Metanephros (tissue), 1 donor: Measurements from ENCODE around the gene NSUN2. TPM values are rescaled to one million over a fixed set of nuclear protein-coding genes. Genes with fewer than 3 reads are reported as not detected.

Experiments used
- total RNA-seq: library from RNA; depleted of rRNA; stranded (reverse); fragments of >200 nt; gene quantifications from one replicate; pipeline ENCODE4 v1.2.3, GENCODE V29; 2014

The NSUN2 gene
- total RNA-seq, result 50.1 TPM

DNA sequence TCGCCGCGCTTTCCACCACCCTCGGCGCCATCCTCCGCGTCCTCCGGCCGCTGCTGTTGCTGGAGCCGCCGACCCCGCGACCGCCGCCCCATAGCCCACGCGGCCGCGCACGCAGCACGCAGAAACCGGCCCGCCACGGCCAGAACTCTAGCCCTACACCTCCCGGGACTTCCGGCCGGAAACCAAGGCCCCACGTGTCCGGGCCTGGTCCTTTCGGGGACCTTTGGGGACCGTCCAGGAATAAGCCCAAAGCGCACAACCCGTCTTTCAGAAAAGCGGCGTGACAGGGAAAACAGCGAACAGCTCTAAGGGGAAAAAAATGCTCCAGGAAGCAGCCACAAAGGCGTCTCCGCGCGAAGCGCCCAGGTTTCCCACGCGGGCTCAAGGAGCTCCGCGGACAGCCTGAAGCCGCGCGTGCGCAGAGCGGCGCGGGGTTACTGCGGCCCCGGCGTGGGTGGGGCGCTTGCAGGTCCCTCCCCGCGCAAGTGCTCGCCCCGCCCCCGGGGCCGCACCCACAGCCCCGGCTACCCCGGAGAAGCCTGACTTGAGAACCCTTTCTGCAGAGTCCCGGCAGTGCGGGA, at the start of gene NSUN2, which contains the start of gene SRD5A1:
Gene NSUN2 (minus strand): TSS at position 157 of the 581 bp plus-strand sequence. CDS start 65 bp downstream, at position 92.
Gene SRD5A1 (plus strand): TSS at position 553 of the 581 bp plus-strand sequence. CDS start 137 bp downstream, outside the sequence.

Other genes starting within 250 kb of the NSUN2 start
- 0.70 TPM for gene UBE2QL1, start 184.2 kb downstream of the NSUN2 start, total RNA-seq
- gene SRD5A1, start 396 bp upstream of the NSUN2 start, total RNA-seq, result 13.3 TPM
- 31.0 TPM for gene TENT4A, start 80.4 kb upstream of the NSUN2 start, total RNA-seq